Hematopoietic multipotent progenitor cell (in vitro differentiated cells): ENCODE results near the gene RAP2C. TPM values are rescaled to one million over a fixed set of nuclear protein-coding genes. Genes with fewer than 3 reads are reported as not detected.
"Not testable (repeated sequence)": the region's sequence is repeated elsewhere in the genome, so short reads cannot be mapped to it uniquely, and the experiment has no call there.

ENCODE experiments used
- DNase-seq, 3 donors: peaks; one replicate each; pipeline ENCODE4 v3.0.0-alpha.2; 2011 to 2015; ENCODE audit warnings: low read depth in 2 of 3, low spot score in 2 of 3
- total RNA-seq: library from RNA; depleted of rRNA; stranded (reverse); fragments of >200 nt; gene quantifications from one replicate; pipeline ENCODE4 v1.2.3, GENCODE V29; 2012

RAP2C gene
- total RNA-seq, 1 donor: 7.0 TPM

DNA sequence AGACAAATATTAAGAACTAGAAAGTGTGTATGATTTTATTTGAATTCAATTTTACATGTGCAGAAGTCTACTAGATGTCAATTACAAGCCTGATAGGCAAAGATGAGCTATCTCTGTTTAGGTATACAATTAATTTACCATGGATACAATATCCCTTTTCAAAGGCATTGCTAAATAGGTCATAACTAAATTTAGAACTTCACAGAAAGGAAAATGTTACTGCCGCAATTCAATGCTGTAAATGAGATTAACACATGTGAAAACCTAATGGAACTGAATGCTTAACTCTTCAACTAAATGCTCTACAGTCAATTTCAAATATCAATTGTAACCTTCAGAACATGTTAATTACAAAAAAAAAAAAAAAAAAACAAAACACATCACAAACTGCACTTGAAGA lies 14.6 kb downstream of the RAP2C start:
- no peak for DNase-seq

DNA sequence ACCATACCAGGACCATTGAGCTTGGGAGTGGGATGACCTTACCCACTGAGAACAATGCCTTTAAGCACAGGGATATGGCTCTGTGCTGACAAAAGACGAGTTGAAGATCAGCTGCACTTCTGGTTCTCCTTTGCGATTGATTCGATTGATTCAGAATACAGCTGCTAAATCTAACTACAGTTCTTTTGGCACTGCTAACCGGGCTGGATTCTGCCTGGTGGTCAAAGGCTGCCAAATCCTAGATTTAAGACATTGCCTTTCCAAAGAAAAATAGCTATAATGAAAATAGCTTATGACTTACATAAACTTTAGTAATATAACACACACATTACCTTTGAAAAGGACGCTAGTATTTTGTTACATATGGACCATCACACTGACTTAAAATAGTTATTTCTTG lies 18.3 kb downstream of the RAP2C start:
- DNase-seq: no peak

DNA sequence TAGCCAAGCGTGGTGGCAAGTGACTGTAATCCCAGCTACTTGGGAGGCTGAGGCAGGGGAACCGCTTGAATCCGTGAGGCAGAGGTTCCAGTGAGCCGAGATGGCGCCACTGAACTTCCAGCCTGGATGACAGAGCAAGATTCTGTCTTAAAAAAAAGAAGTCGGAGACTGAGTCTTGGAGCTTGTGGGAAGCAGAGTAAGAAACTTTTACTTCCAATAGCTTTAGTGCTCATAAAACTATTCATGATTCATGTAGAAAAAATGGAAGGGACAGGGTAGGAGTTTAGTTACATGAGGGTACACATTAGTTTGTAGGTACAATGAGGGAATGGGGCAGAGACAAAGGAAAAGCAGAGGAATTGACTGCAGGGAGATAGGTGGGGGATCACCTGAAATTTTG lies 19.3 kb downstream of the RAP2C start:
- DNase-seq: no peak

DNA sequence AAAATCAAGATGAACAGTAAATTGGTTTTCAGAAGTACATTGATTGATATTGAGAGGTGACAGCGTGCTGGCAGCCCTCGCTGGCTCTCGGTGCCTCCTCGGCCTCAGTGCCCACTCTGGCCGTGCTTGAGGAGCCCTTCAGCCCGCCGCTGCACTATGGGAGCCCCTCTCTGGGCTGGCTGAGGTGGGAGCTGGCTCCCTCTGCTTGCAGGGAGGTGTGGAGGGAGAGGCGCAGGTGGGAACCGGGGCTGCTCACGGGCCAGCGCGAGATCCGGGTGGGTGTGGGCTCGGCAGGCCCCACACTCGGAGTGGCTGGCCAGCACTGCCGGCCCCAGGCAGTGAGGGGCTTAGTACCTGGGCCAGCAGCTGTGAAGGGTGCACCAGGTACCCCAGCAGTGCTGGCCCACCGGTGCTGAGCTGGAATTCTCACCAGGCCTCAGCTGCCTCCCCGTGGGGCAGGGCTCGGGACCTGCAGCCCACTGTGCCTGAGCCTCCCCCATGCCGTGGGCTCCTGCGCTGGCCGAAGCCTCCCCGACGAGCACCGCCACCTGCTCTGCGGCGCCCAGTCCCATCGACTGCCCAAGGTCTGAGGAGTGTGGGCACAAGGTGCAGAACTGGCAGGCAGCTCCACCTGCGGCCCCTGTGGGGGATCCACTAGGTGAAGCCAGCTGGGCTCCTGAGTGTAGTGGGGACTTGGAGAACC lies 25.2 kb downstream of the RAP2C start:
- no peak for DNase-seq

DNA sequence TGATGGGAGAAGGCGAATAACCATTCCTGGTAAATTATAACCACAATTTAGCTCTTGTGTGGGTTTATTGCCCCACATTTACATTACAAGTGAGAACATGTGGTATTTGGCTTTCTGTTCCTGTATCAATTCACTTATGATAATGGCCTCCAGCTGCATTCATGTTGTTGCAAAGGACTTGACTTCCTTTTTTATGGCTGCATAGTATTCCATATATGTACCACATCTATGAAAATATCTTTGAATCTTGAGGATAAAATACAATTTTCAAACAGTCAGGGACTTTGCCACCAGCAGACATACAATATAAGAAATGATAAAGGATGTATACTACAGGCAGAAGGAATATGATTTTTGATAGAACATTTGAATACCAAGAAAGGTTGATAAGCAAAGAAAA lies 27.3 kb downstream of the RAP2C start:
- DNase-seq: no peak

DNA sequence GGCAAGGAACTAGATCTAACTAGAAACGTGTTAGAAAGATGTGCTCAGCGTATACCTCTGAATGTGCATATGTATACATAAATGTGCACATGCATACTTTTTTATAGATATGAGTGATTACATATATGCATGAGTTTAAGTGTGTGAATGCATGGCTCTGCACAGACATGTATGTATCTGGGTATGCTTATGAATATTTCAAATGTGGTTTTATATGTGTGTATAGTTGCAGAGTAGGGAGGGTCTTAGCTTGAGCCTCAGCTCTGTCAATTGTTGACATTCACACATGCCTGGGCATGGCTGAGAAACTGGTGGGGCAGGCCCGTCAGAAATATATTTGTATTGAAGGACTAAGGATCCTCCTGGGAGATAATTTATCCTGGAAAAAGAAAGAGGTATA lies 31.1 kb downstream of the RAP2C start:
- no peak for DNase-seq

DNA sequence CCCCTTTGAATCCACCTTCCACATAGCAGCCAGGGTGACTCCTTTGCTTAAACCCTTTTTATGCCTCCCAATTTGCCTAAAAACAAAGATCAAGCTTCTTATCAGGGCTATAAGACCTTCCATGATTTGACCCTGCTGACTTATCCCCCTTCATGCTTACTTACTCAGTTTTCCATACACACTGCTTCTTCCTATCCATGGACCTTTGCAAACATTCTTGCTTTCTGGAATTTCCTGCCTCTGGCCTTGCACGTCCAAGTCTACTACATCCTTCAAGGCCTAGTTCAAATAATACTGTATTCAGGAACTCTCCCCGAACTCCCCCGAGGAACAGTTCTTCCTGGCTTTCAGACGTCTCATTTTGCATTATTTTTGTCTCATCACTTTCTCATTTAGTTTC lies 31.8 kb downstream of the RAP2C start:
- DNase-seq: no peak

DNA sequence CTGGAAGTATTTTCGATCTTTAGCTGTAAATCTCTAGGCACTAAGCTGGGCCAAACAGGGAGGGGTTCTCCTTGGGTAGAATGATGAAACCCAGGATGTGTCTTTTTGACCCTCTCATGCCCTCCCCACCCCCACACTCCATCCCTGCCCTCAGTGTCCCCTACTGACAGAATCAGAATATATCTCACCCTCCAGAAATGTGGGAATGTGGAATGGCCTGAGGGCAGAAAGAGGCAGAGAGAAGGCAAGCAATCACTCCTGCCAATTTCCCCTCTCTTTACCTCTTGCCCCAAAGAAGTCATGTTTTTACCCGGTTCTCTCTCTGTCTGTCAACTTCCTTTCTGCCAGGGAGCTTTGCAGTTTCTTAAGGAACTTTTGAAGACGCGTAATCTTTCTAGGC lies 34.4 kb downstream of the RAP2C start:
- DNase-seq: no peak

DNA sequence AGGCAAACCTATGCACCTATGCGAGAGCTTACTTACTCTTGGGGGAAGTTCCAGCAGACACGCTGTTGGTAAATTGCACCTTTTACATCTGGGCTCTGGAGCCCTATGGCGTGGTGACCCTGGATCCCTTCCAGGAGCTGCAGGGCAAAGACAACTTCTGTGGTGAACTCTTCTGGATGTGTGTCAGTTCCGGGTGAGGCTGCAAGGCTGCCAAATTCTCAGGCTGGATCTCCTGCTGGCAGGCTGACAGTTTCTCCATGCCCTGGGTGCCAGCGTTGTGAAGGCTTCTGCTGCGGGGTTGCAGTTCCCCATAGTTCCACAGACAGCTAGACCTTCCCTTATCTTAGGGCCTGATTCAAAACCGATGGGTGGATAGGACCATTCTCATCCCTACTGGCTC lies 37.9 kb downstream of the RAP2C start:
- DNase-seq: peak in 1 of 3 donors; percentile 0

DNA sequence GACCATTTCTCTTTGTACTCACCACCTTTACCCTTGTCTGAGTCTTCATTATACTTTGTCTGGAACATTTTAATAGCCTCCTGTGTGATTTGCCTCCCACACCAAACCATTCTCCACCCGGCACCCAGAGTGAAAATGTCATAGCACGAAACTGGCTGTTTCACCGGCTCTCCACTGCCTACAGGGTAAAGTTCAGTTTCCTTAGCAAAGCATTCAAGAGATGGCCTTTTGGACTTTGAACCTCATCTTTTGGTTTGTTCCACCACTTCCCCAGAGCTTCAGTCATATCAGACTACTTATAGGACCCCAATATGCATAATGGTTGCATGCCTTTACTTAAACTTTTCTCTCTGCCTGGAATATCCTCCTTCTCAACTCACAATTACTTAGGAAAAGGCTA lies 38.3 kb downstream of the RAP2C start:
- no peak for DNase-seq

DNA sequence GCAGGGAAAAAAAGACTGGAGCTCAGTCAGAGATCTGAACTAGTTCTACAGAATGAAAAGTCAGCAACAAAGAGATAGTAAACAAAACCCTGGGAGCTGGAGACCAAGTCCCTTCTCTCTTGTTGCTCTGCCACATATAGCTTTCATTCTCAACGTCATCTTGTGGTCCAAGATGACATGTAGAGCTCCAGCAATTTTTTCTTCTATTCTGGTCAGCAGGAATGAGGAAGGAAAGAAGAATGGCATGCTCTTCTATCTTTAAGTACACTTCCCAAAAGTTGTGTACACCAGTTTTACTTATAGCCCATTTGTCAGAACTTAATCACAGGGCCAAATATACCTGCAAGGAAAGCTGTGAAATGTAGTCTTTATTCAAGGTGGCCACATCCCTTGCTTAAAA lies 45.6 kb downstream of the RAP2C start:
- no peak for DNase-seq

DNA sequence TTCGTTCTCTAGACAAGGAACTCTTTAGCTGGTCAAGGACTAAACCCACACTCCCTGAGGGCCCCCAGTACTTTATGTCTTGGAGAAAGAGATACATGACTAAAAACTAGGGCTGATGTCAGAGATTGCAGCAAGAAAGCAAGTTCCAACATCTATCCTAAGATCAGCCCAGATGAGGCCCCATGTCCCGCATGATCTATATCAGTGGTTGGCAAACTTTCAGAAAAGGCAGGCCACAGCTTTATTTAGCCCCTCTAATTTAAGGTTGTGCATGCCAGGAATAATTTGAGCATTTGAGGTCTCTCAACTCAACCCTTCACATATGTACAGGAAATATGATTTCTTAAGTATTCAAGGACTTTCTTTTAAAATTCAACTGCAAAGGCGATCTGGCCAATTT lies 47.4 kb downstream of the RAP2C start:
- DNase-seq: no peak

DNA sequence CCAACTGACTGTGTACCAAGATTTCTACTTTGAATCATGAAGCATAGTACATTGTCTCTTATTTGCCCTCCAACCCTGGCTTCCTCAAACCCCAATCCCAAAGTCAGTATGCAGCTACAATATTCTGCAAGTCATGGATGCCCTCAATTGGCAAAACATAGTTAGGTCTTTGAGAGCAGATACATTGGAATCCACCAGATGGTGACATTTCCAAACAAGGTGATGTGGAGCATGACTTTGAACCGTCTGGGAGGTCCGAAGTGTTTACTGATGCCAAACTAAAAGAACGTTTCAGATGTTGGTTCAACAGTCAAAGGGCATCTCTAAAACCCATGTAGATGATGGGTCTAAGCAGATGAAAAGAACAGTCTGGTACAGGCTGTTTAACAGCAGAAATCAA lies 47.8 kb downstream of the RAP2C start:
- peak in 2 of 3 donors; percentile 0 for DNase-seq

DNA sequence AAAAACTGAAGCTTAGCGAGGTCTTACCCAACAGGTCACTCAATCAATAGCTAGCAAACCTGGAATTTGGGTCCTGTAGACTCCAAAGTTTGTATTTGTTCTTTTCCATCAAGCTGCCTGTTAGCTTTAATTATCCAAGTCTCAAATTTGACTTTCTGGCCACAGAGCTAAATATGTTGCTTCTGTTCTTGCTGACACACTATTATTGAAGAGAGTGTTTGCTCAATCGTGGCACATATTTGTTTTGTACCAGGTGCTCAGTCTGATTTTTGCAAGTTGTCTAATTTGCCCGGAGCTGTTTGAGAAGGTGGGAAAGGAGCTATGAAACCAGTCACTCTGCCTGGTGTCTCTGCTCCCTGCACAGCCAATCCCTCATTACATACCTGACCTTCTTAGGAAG lies 49.7 kb downstream of the RAP2C start:
- no peak for DNase-seq

DNA sequence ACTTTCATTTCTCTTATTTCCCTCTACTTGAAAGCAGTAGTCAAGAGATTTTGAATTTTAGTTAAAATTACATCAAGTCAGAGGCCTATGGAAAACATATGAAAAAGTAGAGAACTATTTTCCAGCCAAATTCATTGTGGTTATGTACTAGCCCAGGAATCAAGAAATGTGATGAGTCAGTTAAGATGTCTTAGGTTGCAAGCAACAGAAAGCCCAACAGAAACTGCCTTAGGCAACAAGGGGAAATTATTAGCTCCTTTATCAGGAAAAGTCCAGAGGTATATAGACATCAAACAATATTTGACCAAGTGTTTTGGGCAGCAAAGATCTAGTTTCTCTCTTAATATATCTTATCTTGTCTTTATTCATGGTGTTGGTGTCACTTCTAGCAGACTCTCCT lies 53.6 kb downstream of the RAP2C start:
- DNase-seq: no peak

DNA sequence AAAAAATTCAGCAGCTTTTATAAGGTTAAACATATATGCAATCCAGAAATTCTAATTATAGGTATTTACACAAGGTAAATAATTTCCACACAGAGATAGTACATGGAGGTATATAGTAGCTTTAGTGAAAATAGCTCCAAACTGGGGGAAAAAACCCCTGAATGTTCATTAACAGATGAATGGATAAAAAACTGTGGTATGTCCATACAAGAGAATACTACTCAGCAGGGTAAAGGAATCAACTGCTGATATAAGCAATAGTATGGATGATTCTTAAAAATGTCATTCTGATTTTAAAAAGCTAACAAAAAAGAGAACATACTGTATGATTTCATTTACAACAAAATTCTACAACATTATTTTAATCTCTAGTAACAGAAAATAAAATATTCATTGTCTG lies 54.2 kb downstream of the RAP2C start:
- no peak for DNase-seq

DNA sequence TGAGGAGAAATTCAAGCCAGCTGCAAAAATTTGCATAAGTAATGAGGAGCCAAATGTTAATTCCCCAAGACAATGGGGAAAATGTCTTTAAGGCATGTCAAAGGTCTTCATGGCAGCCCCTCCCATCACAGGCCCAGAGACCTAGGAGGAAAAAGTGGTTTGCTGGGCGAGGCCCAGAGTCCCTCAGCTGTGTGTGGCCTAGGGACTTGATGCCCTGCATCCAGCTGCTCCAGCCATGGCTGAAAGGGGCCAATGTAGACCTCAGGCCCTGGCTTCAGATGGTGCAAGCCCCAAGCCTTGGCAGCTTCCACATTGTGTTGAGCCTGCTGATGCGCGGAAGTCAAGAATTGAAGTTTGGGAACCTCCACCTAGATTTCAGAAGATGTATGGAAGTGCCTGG lies 56.2 kb downstream of the RAP2C start:
- not testable (repeated sequence) for DNase-seq

DNA sequence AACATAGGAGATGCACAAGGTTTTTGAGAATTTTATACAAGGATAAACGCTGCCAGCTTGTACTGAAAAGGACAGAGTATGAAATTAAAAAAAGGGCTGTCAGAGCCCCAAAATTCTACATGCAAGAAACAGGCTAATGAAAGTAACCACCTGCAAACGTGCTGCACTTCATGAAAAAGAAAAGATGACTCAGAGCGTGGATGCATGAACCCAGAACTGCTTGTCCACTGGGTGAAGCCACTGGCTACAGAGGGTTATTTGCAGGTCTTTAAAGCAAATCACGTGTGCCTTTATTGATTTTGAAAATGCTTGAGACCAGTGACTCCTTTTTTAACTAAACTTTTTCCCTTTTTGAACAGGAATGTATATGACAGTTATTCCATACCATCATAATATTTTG lies 66.1 kb downstream of the RAP2C start:
- DNase-seq: no peak

Other genes with a start within 250 kb of the RAP2C start
- 17.8 TPM for gene STK26, start 196.1 kb downstream of the RAP2C start, total RNA-seq
- not detected for gene FRMD7, start 91.4 kb downstream of the RAP2C start, total RNA-seq